Measurements from ENCODE around the gene CKAP2L.

Gene CKAP2L

GRCh38 chr2:112782234-112782799 lies 17.9 kb upstream of the CKAP2L start:
- no peak for TF ChIP-seq CTCF (conservative IDR thresholded peaks at IDR 0.05)
- H3K27ac ChIP-seq: no peak overlapping the region

GRCh38 chr2:112779598-112779997 lies 15.2 kb upstream of the CKAP2L start:
- no peak for TF ChIP-seq CTCF (conservative IDR thresholded peaks at IDR 0.05)
- H3K27ac ChIP-seq: no peak overlapping the region; the same call in 1 of the 2 replicates

- no peak overlapping the region for H3K27ac ChIP-seq
- TF ChIP-seq CTCF (conservative IDR thresholded peaks at IDR 0.05): no peak
These were observed 12.6 kb upstream of the CKAP2L start for GRCh38 chr2:112777036-112777435.

- no peak for TF ChIP-seq CTCF (conservative IDR thresholded peaks at IDR 0.05)
- H3K27ac ChIP-seq: no peak overlapping the region
These were observed 11.7 kb upstream of the CKAP2L start for GRCh38 chr2:112776113-112776512.

- H3K27ac ChIP-seq: no peak overlapping the region
- TF ChIP-seq CTCF (conservative IDR thresholded peaks at IDR 0.05): no peak
These were observed 10.3 kb upstream of the CKAP2L start for GRCh38 chr2:112774536-112775285.

GRCh38 chr2:112773556-112773955 lies 9.1 kb upstream of the CKAP2L start:
- no peak overlapping the region for H3K27ac ChIP-seq
- no peak for TF ChIP-seq CTCF (conservative IDR thresholded peaks at IDR 0.05)

GRCh38 chr2:112772911-112773475 lies 8.6 kb upstream of the CKAP2L start:
- no peak overlapping the region for H3K27ac ChIP-seq
- no peak for TF ChIP-seq CTCF (conservative IDR thresholded peaks at IDR 0.05)

Measured in VCaP (cell line).